T-cell (primary cell): ENCODE data around the gene SLC16A3. TPM values are rescaled to one million over a fixed set of nuclear protein-coding genes. Genes with fewer than 3 reads are reported as not detected.
A peak's percentile ranks its signal among the peaks of the same experiment; 100 is the strongest.

ENCODE experiments used
- ATAC-seq, 4 experiments: fragments of 200-7000 bp in 3 of 4; fragments of 150-1000 bp in 1 of 4; cut with Tn5 transposase; replicated peaks in 1 of 4; 1 replicate in 3 of 4; 2 replicates in 1 of 4; pipeline ENCODE4 v1.10.0; 2021; ENCODE audit warnings: moderate library complexity in 3 of 4, mild to moderate bottlenecking in 2 of 4, moderate number of reproducible peaks in 1 of 4
- CTCF ChIA-PET, 2 donors: fragments of 300-600 bp; sonication (Branson Sonifier 250); formaldehyde crosslinking; loops; one replicate each; lab custom pipeline; 2022; ENCODE audit warnings: antibody characterized with exemption in 2 of 2; lab: Charles Lee
- POLR2A ChIA-PET, 2 donors: fragments of 300-600 bp; sonication (Branson Sonifier 250); formaldehyde crosslinking; loops; one replicate each; lab custom pipeline; 2022; ENCODE audit warnings: antibody characterized with exemption in 2 of 2; lab: Charles Lee
- DNase-seq, 35 experiments: peaks; one replicate each; pipeline versions ENCODE4 v3.0.0 to v3.0.0-alpha.2; 2013 to 2023
- H3K27ac ChIP-seq: one replicate; pipeline ENCODE4 v1.5.1; 2013; ENCODE audit warnings: low read length
- H3K27me3 ChIP-seq, 2 experiments: replicated peaks in 1 of 2; 1 replicate in 1 of 2; 2 replicates in 1 of 2; pipeline versions ENCODE4 v1.6.1 to v1.7.0; 2013; ENCODE audit warnings: low read length in 1 of 2, mixed read lengths in 1 of 2; ENCODE audit not compliant: control insufficient read depth in 2 of 2, insufficient read depth in 2 of 2; ENCODE audit errors: extremely low read depth in 1 of 2
- H3K36me3 ChIP-seq, 2 donors: 1 replicate in 1 of 2; 2 replicates in 1 of 2; pipeline versions ENCODE4 v1.6.1 to v1.7.0; 2013; ENCODE audit warnings: low read length in 1 of 2; ENCODE audit not compliant: control insufficient read depth in 2 of 2, insufficient read depth in 1 of 2; ENCODE audit errors: extremely low read depth in 1 of 2
- H3K4me1 ChIP-seq, 2 experiments: 1 replicate in 1 of 2; 2 replicates in 1 of 2; pipeline versions ENCODE4 v1.6.1 to v1.7.0; 2013; ENCODE audit warnings: low read length in 2 of 2, mixed read lengths in 1 of 2; ENCODE audit not compliant: insufficient read depth in 2 of 2, control insufficient read depth in 1 of 2; ENCODE audit errors: extremely low read depth in 1 of 2
- H3K4me3 ChIP-seq, 2 donors: 1 replicate in 1 of 2; 2 replicates in 1 of 2; pipeline versions ENCODE4 v1.5.1 to v1.7.0; 2013; ENCODE audit warnings: mild to moderate bottlenecking in 2 of 2, low read length in 1 of 2, moderate library complexity in 1 of 2; ENCODE audit not compliant: control insufficient read depth in 1 of 2; ENCODE audit errors: extremely low read depth in 1 of 2
- H3K9me3 ChIP-seq: 2 replicates; pipeline ENCODE4 v1.7.0; 2013
- H3K27ac Mint-ChIP-seq, 2 donors: one replicate each; pipeline ENCODE4 v1.8.0; 2020 to 2021; ENCODE audit warnings: mild to moderate bottlenecking in 2 of 2, mixed read lengths in 2 of 2
- H3K27me3 Mint-ChIP-seq, 2 donors: one replicate each; pipeline ENCODE4 v1.8.0; 2021 to 2022; ENCODE audit warnings: mixed read lengths in 2 of 2
- H3K36me3 Mint-ChIP-seq: one replicate; pipeline ENCODE4 v1.8.0; 2021; ENCODE audit warnings: mixed read lengths
- H3K4me1 Mint-ChIP-seq, 3 donors: one replicate each; pipeline ENCODE4 v1.8.0; 2020 to 2022; ENCODE audit warnings: mixed read lengths in 3 of 3, mild to moderate bottlenecking in 1 of 3
- H3K4me3 Mint-ChIP-seq, 3 donors: one replicate each; pipeline ENCODE4 v1.8.0; 2020 to 2022; ENCODE audit warnings: mild to moderate bottlenecking in 3 of 3, mixed read lengths in 3 of 3, moderate library complexity in 3 of 3
- H3K9me3 Mint-ChIP-seq, 3 donors: one replicate each; pipeline ENCODE4 v1.8.0; 2020 to 2022; ENCODE audit warnings: mixed read lengths in 3 of 3
- WGBS: methylation state at CpG from one replicate; pipeline ENCODE4 v1.1.5; 2013; ENCODE audit warnings: missing lambda C conversion rate; ENCODE audit not compliant: insufficient coverage; 5-methylcytosine and 5-hydroxymethylcytosine counted together
- total RNA-seq, 35 experiments: library from RNA in 6 of 35; stranded (reverse) in 6 of 35; fragments of 120-200 nt in 1 of 35; gene quantifications; one replicate each; pipeline versions ENCODE4 v1.2.1 to v1.2.4 and lab custom pipeline; 2013 to 2026

SLC16A3 gene
- total RNA-seq, 5 donors from 2014 or later (not counting 1 experiment from before 2014, with no cell fraction given) = 31.9 to 47.3 (median 40.9) TPM

DNA sequence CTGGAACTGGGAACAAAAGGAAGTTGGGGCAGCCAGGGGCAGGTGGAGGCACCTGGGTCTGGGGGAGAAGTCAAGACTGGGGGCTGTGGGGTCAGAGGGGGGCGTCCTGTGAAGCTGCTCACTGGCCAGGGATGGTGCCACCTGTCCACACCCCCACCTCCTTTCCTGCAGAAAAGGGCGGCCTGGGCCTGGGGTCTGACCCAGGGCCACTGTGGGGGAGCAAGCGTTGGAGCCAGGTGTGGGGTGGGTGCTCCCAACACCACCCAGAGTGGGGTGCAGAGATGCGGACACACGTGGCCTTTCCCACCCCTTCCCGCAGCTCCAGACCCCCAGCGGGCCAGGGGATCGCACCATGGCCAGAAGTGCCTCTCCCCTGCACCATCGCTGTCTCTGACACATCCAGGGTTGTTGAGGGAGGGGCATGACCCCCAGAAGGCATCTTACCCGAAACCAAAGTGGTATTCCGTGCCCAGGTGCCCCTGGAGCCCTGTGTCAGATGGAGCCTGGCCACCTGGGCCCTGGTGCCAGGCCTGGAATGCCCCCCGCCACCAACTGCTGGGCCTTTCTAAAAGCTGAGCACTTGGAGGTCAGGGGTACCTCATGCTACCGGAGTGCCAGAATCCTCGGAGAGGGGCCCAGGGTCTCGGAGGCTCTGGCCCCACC lies 2.6 kb upstream of the SLC16A3 start:
- Mint-ChIP-seq H3K27ac (no peak overlapping the region), H3K4me1 (peaks cover 9 to 11% (median 10%) of the 10 kb centered on the region in 3 donors), H3K9me3 (no peaks in the 10 kb centered on the region), H3K4me3 (no peak overlapping the region), H3K27me3 (no peaks in the 10 kb centered on the region), H3K36me3 (no peaks in the 10 kb centered on the region)
- no peaks in the 10 kb centered on the region for H3K9me3 ChIP-seq
- DNase-seq (no peak), ATAC-seq (no peak)
- no peaks in the 10 kb centered on the region for H3K36me3 ChIP-seq
- H3K27ac ChIP-seq = no peak overlapping the region
- 91% methylated on average over 10 of the region's 15 CpGs for WGBS
- POLR2A ChIA-PET = no interaction called here
- peaks cover 21 to 39% of the 10 kb centered on the region in 2 experiments for H3K4me1 ChIP-seq
- CTCF ChIA-PET = interaction anchor here in 1 of 2 donors (0.6 kb wide), 1 partner anchor 10 kb away, joined by 4 read pairs; no protein-coding TSS in a partner anchor
- H3K27me3 ChIP-seq = peaks cover 0 to 7% of the 10 kb centered on the region in 2 experiments
- H3K4me3 ChIP-seq = no peak overlapping the region

GRCh38 chr17:82226809-82227628 lies 1.8 kb upstream of the SLC16A3 start:
- Histone ChIP-seq H3K27ac (peak overlapping the region; percentile 18), H3K9me3 (no peaks in the 10 kb centered on the region), H3K36me3 (no peaks in the 10 kb centered on the region), H3K4me1 (peaks cover 24 to 47% of the 10 kb centered on the region in 2 experiments), H3K27me3 (peaks cover 0 to 7% of the 10 kb centered on the region in 2 experiments), H3K4me3 (no peak overlapping the region)
- ATAC-seq = no peak
- Mint-ChIP-seq H3K4me3 (peak overlapping the region in 2 of 3 donors; percentile 17 to 80), H3K27ac (peak overlapping the region; percentile 16 to 31), H3K27me3 (no peaks in the 10 kb centered on the region), H3K9me3 (no peaks in the 10 kb centered on the region), H3K4me1 (peaks cover 9 to 11% (median 10%) of the 10 kb centered on the region in 3 donors), H3K36me3 (no peaks in the 10 kb centered on the region)
- WGBS = 97% methylated on average over 10 of the region's 16 CpGs
- ChIA-PET POLR2A (no interaction called here), CTCF (no interaction called here)
- DNase-seq = no peak

- peak overlapping the region; percentile 57 to 61 for H3K4me3 ChIP-seq
- POLR2A ChIA-PET = no interaction called here
- CTCF ChIA-PET = no interaction called here
Observed at GRCh38 chr17:82227629-82228277, 1.1 kb upstream of the SLC16A3 start.

GRCh38 chr17:82228278-82228841 lies 482 bp upstream of the SLC16A3 start:
- Mint-ChIP-seq H3K4me1 (peaks cover 9 to 12% (median 10%) of the 10 kb centered on the region in 3 donors), H3K36me3 (no peaks in the 10 kb centered on the region), H3K27ac (peak overlapping the region; percentile 81 to 86), H3K9me3 (no peaks in the 10 kb centered on the region), H3K27me3 (no peaks in the 10 kb centered on the region), H3K4me3 (peak overlapping the region; percentile 77 to 84 (median 80))
- Histone ChIP-seq H3K9me3 (no peaks in the 10 kb centered on the region), H3K36me3 (no peaks in the 10 kb centered on the region), H3K4me3 (peak overlapping the region; percentile 57 to 61), H3K27me3 (peaks cover 0 to 7% of the 10 kb centered on the region in 2 experiments), H3K27ac (peak overlapping the region; percentile 83), H3K4me1 (peaks cover 24 to 53% of the 10 kb centered on the region in 2 experiments)
- ATAC-seq (peak; percentile 50 to 75 (median 69)), DNase-seq (peak in 30 of 35 experiments; percentile 37 to 77 (median 51))
- ChIA-PET CTCF (interaction anchor here in 1 of 2 donors (0.8 kb wide), 1 partner anchor 22 kb away, joined by 3 read pairs; no protein-coding TSS in a partner anchor), POLR2A (interaction anchor here in 1 of 2 donors (0.6 to 0.9 kb wide), 2 partner anchors 39 to 227 kb away, joined by 3 to 4 read pairs; no protein-coding TSS in a partner anchor)
- under 1% methylated on average over 60 of the region's 63 CpGs for WGBS

More at GRCh38 chr17:82227629-82228277, 1.1 kb upstream of the SLC16A3 start:
- Mint-ChIP-seq H3K27me3 (no peaks in the 10 kb centered on the region), H3K9me3 (no peaks in the 10 kb centered on the region), H3K27ac (peak overlapping the region; percentile 81 to 86), H3K4me1 (peaks cover 9 to 11% (median 10%) of the 10 kb centered on the region in 3 donors), H3K4me3 (peak overlapping the region; percentile 77 to 84 (median 80)), H3K36me3 (no peaks in the 10 kb centered on the region)
- H3K27me3 ChIP-seq = peaks cover 0 to 7% of the 10 kb centered on the region in 2 experiments
- ATAC-seq (no peak), DNase-seq (no peak)
- no peaks in the 10 kb centered on the region for H3K36me3 ChIP-seq
- no peaks in the 10 kb centered on the region for H3K9me3 ChIP-seq
- peaks cover 24 to 51% of the 10 kb centered on the region in 2 experiments for H3K4me1 ChIP-seq
- 56% methylated on average over 13 of the region's 18 CpGs for WGBS
- peak overlapping the region; percentile 83 for H3K27ac ChIP-seq

DNA sequence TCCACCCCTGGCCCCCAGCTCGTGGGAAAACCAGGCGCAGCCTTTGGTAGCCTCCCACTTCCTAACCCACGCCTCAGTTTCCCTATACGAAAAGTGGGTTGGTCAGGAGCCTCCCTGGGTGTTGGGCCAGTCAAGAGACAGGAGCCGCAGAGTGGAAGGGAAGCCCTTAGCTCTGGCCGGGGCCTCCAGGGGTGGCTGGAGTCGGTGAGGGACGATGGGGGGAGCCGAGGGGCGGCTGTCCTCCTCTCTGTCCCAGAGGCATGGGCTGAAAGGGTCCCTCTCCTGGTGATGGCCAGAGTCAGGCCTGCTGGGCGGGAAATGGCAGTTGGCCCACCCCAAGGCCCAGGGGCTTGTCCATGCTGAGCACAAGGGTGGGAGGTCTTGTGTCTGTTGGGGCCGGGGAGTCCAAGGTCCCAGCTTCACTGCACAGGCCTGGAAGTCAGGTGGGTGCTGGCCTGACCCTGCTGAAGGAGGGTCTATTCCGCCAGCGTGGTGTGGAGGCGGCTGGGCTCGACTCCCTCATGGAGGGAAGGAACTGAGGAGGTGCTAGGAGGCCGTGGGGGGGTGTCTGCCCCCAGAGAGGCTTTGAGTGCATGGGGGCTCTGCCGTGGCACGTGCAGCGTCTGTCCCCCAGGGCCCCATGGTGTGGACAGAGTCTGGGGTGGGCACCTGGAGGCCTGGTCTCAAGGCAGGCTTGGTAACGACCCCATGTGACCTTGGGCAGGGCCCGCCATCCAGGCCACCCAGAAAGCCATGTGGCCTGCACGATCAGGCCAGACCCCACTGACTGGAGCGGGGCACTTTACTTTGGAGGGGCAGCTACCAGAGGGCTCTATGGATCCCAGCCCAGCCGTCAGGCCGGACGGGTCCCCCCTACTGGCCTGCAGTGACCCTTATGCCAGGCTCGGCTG lies 1.1 kb downstream of the SLC16A3 start:
- no peaks in the 10 kb centered on the region for H3K36me3 Mint-ChIP-seq
- peak overlapping the region; percentile 83 to 85 for H3K27ac Mint-ChIP-seq
- H3K4me1 ChIP-seq = peaks cover 24 to 55% of the 10 kb centered on the region in 2 experiments
- no peak for ATAC-seq
- POLR2A ChIA-PET = no interaction called here
- WGBS = 89% methylated on average over 21 of the region's 28 CpGs
- CTCF ChIA-PET = interaction anchor here in 1 of 2 donors (0.6 kb wide), 1 partner anchor 163 kb away, joined by 3 read pairs; no protein-coding TSS in a partner anchor
- H3K9me3 Mint-ChIP-seq = no peaks in the 10 kb centered on the region
- no peaks in the 10 kb centered on the region for H3K9me3 ChIP-seq
- no peaks in the 10 kb centered on the region for H3K36me3 ChIP-seq
- H3K4me1 Mint-ChIP-seq = peaks cover 9 to 15% (median 10%) of the 10 kb centered on the region in 3 donors
- peak overlapping the region; percentile 15 for H3K27ac ChIP-seq
- peaks cover 0 to 7% of the 10 kb centered on the region in 2 experiments for H3K27me3 ChIP-seq
- peak overlapping the region; percentile 70 to 80 (median 76) for H3K4me3 Mint-ChIP-seq
- DNase-seq = no peak
- peak overlapping the region; percentile 40 to 54 for H3K4me3 ChIP-seq
- no peaks in the 10 kb centered on the region for H3K27me3 Mint-ChIP-seq
